NCI-H1694 (cell line): ENCODE measurements around the gene SRF.

Experiments used
- DNase-seq: peaks from one replicate; lab custom pipeline; 2025; lab: John Stamatoyannopoulos, UW

SRF gene

DNA sequence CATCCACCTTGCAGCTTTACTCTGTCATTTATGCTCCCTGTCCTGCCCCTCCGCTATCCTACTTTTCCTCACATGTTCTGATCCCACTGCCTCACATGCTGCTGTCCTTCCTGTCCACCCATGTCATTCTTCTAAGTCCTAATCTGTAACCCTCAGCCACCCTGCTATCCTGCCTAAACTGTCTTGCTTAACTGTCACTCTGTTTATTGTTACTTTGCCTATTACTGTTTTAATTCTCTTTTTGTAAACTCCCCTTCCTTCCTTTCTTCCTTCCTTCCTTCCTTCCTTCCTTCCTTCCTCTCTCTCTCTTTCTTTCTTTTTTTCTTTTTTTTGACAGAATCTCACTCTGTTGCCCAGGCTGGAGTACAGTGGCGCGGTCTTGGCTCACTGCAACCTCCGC is 12.4 kb downstream of the SRF start:
- no peak for DNase-seq

DNA sequence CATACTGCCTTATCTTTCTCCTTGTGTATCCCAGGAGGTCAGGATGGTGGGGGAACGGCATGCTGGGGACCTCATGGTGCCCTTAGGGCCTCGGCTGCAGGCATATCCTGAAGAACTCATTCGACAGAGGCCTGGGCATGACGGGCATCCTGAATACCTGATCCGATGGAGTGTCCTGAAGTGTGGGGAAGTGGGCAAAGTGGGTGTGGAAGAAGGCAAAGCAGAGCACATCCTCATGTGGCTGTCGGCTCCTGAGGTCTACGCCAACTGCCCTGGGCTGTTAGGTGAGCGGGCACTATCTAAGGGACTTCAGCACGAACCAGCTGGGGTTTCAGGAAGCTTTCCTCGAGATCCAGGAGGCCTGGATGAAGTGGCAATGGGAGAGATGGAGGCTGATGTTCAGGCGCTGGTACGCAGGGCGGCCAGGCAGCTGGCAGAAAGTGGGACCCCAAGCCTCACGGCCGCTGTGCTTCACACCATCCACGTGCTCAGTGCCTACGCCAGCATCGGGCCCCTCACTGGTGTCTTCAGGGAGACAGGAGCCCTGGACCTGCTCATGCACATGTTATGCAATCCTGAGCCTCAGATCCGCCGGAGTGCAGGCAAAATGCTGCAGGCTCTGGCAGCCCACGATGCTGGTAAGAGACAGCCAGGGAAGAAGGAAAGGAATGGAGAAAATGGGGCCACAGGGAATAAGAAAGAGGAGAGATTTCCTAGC is 13.4 kb downstream of the SRF start:
- DNase-seq: no peak

DNA sequence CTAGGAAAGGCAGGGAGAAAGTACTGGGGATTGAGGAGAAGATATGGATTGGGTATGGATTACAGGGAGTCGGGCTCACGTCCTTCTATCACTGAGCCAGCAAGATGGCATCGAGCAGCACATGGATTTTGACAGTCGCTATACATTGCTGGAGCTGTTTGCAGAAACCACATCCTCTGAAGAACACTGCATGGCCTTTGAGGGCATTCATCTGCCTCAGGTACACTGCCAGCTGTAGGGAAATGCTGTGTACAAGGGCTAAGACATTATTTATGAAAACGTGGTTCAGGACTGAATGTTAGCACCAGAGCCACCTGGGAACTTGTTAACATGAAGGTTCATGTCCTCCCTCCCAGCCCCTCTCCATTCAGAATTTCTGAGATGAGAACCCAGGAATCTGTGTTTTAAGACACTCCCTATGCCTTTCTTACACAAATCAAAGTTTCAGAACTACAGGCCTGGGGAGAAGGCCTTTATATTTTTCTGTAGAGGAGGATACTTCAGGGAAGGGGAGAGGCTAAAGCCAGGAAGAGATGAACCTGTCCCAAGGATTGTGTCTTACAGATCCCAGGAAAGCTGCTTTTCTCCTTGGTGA is 14.4 kb downstream of the SRF start:
- DNase-seq: no peak

DNA sequence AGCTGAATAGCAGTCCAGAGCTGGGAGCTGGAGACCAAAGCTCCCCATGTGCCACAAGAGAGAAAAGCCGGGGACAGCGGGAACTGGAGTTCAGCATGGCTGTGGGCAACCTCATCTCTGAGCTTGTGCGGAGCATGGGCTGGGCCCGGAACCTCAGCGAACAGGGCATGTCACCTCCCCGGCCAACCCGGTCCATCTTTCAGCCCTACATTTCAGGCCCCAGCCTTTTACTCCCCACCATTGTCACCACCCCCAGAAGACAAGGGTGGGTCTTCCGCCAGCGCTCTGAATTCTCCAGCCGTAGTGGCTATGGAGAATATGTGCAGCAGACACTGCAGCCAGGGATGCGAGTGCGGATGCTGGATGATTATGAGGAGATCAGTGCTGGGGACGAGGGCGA is 14.9 kb downstream of the SRF start:
- no peak for DNase-seq

DNA sequence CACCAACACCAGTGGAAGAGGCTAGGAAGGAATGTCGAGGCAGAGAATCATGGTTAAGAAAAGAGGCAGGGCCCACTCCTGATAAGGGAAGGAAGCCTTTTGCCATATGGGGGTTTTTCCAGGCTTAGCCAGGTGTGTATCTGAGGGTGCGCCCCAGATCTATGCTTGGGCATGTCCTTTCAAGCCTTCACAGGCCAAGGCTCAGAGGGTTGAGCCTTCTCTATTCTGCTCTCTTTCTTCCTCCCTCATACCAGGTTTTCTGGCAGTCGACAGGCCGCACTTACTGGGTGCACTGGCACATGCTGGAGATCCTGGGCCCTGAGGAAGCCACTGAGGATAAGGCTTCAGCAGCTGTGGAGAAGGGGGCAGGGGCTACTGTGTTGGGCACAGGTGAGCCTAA is 15.6 kb downstream of the SRF start:
- no peak for DNase-seq

DNA sequence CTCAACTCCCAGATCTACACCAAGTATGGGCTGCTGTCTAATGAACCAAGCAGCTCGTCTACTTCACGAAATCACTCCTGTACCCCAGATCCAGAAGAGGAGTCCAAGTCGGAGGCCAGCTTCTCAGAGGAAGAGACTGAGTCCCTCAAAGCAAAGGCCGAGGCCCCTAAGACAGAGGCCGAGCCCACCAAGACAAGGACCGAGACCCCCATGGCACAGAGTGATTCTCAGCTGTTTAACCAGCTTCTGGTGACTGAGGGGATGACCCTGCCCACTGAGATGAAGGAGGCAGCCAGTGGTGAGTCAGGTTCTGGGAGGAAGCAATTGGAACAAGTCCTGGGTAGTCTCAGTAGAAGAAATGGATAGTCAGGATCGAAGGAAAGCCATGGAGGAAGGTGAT is 16.8 kb downstream of the SRF start:
- DNase-seq: no peak

DNA sequence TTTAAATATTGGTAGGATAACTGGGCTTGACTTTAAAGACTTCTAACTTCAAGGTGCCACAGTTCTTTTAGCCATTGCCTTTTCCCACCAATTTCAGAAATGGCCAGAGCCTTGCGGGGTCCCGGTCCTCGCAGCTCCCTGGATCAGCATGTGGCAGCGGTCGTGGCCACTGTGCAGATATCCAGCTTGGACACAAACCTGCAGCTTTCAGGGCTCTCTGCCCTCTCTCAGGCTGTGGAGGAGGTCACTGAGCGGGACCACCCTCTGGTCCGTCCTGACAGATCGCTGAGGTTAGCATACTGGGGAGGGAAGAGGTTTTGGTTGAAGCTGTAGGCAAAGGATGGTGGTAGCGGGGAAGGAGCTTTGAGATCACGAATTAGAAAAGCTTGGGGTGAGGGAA is 17.4 kb downstream of the SRF start:
- no peak for DNase-seq

DNA sequence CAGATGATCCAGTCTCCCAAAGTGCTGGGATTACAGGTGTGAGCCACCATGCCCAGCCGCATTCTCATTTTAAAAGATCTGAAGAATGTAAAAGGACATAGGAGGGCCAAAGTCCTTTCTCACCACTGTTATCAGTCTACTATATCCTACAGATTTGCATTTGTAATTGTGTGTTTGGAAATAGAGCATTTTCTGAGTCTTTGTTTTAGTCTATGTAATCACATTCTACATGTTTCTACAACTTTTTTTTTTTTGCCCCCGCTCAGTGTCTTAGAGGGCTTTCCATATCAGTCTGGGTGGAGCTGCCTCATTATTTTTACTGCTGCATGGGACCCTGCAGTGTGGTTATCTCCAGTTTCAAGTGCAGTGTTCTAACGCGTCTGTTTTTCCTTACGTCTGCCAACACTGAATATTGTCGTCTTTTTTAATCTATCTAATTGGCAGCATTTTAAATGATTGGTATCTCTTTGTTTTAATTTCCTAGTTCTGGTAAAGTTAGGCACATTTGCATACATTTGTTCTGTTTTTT is 18.8 kb downstream of the SRF start:
- DNase-seq: no peak

DNA sequence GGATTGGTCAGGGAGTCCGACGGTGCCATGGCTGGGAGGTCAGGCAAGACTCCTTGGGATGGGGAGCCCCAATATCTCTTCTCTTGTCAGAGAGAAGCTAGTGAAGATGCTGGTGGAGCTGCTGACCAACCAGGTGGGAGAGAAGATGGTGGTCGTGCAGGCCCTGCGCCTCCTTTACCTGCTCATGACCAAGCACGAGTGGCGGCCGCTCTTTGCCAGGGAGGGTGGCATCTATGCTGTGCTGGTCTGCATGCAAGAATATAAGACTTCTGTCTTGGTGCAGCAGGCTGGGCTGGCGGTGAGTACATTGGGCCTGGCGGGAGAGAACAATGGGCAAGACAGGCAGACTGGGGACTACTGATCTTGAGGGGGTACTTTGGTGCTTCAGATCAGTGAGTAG is 21.8 kb downstream of the SRF start:
- DNase-seq: no peak

DNA sequence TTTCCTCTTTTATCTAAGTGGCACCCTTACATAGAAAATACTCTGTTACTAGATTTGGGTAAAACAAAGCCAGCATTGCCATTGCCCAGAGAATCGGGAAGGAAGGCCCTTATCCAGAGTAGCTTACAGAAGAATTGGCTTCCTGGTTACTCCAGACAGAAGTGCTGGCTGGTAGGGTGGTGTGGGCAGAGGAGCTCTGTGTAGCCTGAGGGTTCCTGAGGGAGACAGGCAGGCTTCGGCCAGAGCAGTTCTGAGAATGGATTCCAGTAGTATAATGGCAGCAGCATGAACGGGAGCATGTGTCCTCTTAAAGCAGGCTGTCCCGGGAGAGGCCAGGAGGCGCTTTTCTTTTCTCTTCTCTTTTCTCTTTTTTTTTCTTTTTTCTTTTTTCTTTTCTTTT is 22.9 kb downstream of the SRF start:
- no peak for DNase-seq

DNA sequence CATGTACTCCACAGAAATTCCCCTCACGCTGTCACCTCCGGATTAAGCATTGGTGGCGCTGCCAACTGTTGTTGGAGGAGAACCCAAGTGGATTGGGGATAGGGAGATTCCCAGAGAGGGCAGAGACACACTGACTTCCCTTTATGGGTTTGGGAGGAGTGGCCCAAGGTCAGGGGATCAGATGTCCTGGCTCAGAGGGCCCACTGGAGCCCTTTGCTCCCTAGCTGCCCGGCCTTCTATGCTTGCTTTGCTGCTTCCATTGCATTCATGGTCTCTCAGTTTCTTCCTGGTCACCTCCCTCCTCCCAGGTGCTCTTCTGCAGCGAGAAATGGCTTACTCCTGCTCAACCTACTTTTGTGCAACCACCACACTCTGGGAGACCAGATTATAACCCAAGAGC is 25.3 kb downstream of the SRF start:
- no peak for DNase-seq

DNA sequence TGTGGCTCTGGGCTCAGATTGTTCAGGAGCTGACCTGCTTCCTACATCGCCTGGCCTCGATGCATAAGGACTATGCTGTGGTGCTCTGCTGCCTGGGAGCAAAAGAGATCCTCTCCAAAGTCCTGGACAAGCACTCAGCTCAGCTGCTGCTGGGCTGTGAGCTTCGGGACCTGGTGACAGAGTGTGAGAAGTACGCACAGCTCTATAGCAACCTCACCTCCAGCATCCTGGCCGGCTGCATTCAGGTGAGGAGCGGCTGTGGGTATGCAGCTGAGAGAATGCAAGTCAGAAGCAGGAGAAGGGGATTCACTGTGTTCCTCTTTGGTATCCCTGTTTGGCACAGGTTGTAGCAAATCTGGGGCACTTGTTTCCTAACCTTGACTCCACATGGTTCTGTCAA is 28.8 kb downstream of the SRF start:
- DNase-seq: no peak

DNA sequence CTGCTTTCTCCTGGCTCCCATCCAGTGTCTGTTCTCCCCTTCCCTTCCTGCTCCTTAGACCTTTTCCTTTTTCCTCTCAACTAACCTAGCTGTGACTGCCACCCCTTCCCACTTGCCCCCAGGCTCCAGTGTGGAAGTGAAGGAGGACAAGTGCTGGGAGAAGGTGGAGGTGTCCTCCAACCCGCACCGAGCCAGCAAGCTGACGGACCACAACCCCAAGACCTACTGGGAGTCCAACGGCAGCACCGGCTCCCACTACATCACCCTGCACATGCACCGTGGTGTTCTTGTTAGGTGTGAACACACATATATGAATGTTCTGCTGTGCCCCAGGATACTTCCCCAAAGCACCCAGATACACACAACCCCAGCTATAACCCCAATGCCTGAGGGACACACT is 29.5 kb downstream of the SRF start:
- DNase-seq: no peak

DNA sequence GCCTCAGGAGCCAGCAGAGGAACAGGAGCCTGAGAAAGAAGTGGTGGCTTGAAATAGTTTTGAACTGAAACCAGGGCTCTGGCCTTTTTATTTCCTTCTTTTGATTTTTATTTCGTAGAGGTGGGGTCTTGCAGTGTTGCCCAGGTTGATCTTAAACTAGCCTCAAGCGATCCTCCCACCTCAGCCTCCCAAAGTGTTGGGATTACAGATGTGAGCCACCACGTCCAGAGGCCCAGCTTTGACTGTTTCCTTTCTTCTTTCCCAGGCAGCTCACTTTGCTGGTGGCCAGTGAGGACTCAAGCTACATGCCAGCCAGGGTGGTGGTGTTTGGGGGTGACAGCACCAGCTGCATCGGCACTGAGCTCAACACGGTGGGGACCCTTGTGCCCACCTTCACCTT is 31.4 kb downstream of the SRF start:
- no peak for DNase-seq

DNA sequence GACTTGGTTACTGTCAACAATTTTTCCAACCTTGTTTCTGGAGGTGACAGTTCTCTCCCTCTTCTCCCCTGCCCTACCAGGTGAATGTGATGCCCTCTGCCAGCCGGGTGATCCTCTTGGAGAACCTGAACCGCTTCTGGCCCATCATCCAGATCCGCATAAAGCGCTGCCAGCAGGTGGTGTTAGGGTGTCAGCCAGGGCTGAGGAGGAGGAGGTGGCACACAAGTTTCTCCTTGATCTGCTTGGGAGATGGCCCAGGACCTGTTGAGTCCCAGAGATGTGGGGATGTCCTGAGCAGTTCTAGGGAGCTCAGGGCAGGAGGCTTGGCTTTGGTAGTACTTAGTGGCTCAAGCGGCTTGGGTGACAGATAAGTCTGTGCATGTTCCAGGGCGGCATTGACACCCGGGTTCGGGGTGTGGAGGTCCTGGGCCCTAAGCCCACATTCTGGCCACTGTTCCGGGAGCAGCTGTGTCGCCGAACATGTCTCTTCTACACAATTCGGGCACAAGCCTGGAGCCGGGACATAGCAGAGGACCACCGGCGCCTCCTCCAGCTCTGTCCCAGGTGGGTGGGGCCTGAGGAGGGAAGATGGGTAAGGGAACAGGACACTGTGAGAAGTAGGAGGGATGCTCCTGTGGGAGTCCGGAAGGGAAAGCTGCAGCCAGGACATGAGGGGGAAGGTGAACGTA is 32.1 kb downstream of the SRF start:
- DNase-seq: no peak

DNA sequence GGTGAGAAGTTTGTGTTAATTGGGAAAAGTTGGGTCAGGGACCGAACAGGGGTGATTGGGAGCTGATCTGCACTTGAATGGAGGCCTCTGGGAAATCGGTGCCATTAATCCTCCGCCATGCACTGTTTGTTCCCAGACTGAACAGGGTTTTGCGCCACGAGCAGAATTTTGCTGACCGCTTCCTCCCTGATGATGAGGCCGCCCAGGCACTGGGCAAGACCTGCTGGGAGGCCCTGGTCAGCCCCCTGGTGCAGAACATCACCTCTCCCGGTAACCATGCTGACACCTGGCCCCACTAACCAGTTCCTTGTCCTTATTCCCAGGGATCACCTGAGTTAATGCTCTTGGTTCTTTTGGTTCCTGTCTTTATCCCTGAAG is 32.6 kb downstream of the SRF start:
- DNase-seq: no peak

DNA sequence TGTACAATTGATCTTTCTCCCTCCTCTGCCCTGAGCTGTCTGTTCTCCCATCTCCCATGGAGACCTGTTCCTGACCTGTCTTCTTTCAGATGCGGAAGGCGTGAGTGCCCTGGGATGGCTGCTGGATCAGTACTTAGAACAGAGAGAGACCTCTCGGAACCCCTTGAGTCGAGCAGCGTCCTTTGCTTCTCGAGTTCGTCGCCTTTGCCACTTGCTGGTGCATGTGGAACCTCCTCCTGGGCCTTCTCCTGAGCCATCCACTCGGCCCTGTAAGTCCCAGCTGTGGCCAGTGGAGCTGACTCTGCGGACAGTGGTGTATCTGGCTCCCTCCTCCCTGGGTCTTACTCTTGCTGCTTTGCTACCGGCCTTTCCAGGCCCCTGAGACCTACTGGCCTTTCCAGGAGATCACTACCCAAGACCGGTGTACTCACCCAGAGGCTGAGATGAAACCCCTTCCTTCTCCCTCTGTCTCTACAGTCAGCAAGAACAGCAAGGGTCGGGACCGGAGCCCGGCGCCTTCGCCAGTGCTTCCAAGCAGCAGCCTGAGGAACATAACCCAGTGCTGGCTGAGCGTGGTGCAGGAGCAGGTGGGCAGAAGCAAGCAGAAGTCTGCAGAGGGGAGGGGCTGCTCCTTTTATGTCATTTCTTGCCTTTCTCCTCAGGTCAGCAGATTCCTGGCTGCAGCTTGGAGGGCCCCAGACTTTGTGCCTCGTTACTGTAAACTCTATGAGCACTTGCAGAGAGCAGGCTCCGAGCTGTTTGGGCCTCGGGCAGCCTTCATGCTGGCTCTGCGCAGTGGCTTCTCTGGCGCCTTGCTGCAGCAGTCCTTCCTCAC is 33.4 kb downstream of the SRF start:
- no peak for DNase-seq

DNA sequence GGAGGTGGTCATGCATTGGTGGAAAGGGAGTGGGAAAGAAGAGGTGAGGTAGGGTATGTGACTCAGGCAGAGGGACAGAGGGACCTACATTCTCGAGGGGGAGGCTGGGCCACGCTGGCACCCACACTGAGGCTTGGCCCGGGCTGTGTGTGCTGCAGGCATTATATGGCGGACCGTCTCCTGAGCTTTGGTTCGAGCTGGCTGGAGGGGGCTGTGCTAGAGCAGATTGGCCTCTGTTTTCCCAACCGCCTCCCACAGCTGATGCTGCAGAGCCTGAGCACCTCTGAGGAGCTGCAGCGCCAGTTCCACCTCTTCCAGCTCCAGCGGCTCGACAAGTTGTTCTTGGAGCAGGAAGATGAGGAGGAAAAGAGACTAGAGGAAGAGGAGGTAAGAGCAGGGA is 34.8 kb downstream of the SRF start:
- DNase-seq: no peak

DNA sequence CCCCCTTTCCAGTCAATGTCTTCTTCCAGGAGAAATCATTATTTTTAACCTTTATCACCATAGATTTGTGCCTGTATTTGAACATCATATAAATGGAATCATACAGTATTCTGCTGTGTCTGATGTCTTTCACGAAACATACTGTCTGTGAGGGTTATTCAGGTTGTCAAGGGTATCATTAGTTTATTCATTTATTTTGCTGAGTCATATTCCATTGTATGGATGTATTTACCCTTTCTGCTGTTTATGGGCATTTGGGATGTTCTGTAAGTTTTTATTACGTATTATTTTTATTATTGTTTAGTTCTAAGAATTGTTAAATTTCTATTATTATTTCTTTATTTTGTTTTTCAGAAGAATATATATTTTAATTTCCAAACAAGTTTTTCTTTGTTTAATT is 36.2 kb downstream of the SRF start:
- no peak for DNase-seq

DNA sequence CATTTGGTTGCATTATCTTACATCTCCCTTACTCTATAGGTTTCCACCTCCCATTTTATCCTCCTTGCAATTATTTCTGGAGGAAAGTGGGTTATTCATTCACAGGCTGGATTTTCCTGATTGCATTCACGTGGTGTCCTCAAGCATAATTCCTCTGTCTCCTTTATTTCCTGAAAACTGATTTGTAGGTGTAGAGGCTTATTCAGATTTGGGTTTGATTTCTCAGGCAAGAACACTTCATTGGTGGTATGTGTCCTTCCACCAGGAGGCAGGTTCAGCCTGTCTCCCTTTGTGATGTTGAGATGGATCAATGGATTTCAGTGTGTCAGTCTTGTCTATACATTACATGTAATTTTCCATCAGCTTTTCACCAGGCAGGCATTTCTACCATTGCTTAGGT is 40.9 kb downstream of the SRF start:
- DNase-seq: no peak

DNA sequence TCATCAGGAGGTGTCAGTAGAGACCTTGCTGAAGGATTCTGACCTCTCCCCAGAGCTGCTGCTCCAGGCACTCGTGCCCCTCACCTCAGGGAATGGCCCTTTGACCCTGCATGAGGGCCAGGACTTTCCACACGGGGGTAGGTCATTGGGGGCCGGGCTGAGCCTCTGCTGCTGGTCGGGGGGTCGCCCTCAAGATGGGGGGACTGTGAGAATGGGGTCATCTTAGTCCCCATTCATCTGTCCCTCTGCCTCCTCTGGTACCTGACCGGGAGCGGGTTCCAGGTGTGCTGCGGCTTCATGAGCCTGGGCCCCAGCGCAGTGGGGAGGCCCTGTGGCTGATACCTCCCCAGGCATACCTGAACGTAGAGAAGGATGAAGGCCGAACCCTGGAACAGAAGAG is 42.4 kb downstream of the SRF start:
- no peak for DNase-seq

DNA sequence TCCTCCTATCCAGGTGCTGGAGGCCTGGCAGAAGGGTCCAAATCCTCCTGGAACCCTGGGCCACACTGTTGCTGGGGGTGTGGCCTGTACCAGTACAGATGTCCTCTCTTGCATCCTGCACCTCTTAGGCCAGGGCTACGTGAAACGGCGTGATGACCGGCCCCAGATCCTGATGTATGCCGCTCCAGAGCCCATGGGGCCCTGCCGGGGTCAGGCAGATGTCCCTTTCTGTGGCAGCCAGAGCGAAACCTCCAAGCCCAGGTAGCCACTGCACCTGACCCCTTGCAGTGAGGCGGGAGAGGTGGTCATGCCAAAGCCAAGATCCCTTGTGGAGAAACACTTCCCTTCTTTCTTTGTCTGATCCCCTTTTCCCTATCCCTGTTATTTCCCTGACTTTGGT is 44.0 kb downstream of the SRF start:
- DNase-seq: no peak

DNA sequence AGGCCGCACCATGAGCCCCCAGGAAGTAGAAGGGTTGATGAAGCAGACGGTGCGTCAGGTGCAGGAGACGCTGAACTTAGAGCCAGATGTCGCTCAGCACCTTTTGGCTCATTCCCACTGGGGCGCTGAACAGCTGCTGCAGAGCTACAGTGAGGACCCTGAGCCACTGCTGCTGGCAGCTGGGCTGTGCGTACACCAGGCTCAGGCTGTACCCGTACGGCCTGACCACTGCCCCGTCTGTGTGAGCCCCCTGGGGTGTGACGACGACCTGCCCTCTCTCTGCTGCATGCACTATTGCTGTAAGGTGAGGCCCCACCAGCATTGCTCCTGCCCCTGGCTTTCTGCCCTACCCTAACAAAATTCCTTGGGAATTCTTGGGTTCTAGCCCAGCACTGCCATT is 45.1 kb downstream of the SRF start:
- peak; percentile 35 for DNase-seq
